SH-SY5Y (cell line): ENCODE measurements around the gene ABCG2.

Experiments
- GATA2 ChIP-seq: IDR thresholded peaks from 2 replicates; pipeline ENCODE4 v1.6.1; 2011; ENCODE audit warnings: mild to moderate bottlenecking, low read depth, low read length
- GATA3 ChIP-seq: IDR thresholded peaks from 2 replicates; pipeline ENCODE4 v1.6.1; 2011; ENCODE audit warnings: low read depth, mild to moderate bottlenecking, low read length, moderate library complexity

DNA sequence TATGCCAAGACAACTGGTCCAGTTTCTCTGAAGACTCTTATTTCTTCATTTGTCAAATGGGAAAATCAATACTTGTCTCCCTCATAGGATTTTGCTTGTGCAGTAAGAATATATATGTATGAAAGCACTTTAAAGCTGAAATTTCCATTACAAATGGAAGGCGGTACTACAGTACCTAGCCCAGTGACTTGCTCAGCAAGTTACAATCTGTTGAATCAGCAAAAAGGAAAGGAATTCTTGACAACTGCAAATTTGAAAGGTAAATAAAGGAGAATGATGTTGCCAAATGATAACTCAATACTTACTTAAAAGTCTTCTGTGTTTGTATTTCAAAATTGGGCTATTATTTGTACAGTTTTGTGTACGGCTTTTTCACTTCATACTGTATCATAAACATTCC, 79.9 kb downstream of the ABCG2 start:
- TF ChIP-seq GATA3 (no peak), GATA2 (no peak)
